Measurements from ENCODE around the gene ZNF124.
"Not testable (repeated sequence)": the region's sequence is repeated elsewhere in the genome, so short reads cannot be mapped to it uniquely, and the experiment has no call there.

The ZNF124 gene

DNA sequence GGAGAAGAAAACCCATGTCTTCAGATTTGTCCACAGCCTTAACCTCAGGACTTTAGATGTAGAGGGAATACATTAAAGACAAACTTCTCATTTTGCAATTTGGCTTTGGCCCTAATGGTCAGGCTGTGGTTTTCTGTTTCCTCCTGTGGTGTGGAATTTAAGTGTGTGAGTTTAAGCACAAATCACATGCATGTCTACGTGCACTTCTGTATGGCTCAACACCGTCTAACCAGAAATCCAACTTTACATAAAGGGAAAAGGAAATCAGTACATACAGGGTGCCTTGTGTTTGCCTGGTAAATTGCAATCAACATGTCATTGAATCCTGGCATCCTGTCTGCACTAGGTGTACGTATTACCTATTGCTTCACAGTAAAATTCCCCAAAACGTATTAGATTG, 1.2 kb upstream of the ZNF124 start:
- Histone ChIP-seq H3K27me3 (ENCODE audit: control insufficient read depth, insufficient read depth, low read length) (no peaks in the 10 kb centered on the region), H3K36me3 (ENCODE audit: control insufficient read depth, insufficient read depth, low read length) (no peaks in the 10 kb centered on the region), H3K4me3 (ENCODE audit: low read length) (no peak overlapping the region), H3K27ac (ENCODE audit: low read length) (no peak overlapping the region), H3K9me3 (ENCODE audit: control insufficient read depth, insufficient read depth, low read length) (no peaks in the 10 kb centered on the region), H3K4me1 (ENCODE audit: control insufficient read depth, insufficient read depth, low read length) (no peaks in the 10 kb centered on the region; the same call in 1 of the 2 replicates)
- no peak for DNase-seq (ENCODE audit: low read depth, low spot score)
- no CpG with 5 or more reads among the region's 4 CpGs for WGBS (ENCODE audit: insufficient coverage, insufficient read length)

DNA sequence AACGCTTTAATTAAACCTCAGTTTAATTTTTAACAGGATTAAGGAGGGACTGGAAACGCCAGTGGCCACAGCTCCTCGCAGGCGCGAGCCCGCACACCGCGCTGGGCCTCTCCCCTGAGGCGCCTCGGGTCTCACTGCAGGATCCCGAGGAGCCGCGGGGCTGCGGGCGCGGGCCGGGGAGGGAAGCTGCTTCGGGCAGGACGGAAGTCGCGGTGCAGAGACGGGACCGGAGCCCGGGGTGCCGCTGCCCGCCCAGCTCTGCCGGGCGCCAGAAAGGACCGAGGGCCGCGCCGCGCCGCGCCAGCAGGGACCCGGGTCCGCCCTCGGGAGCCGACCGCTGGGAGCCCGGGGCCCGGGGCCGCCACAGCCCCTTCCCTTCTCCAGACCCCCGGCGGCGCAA, 377 bp downstream of the ZNF124 start:
- H3K27ac ChIP-seq (ENCODE audit: low read length); H3K9me3 ChIP-seq (ENCODE audit: control insufficient read depth, insufficient read depth, low read length); H3K4me1 ChIP-seq (ENCODE audit: control insufficient read depth, insufficient read depth, low read length); H3K27me3 ChIP-seq (ENCODE audit: control insufficient read depth, insufficient read depth, low read length); H3K4me3 ChIP-seq (ENCODE audit: low read length); DNase-seq (ENCODE audit: low read depth, low spot score); H3K36me3 ChIP-seq (ENCODE audit: control insufficient read depth, insufficient read depth, low read length): not testable (repeated sequence)
- WGBS (ENCODE audit: insufficient coverage, insufficient read length), result no CpG with 5 or more reads among the region's 46 CpGs

DNA sequence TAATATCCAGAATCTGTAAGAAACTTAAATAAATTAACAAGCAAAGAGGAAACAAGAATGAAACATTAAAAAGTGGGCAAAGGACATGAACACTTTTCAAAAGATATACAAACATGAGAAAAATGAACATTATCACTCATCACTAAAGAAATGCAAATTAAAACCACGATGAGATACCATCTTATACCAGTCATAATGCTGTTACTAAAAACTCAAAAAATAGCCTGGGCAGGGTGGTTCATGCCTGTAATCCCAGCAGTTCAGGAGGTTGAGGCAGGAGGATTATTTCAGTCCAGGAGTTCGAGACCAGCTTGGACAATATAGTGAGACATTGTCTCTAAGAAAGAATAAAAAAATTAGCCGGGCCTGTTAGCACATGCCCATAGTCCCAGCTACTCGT, 6.1 kb downstream of the ZNF124 start:
- H3K36me3 ChIP-seq (ENCODE audit: control insufficient read depth, insufficient read depth, low read length), result no peaks in the 10 kb centered on the region
- no peak overlapping the region for H3K4me3 ChIP-seq (ENCODE audit: low read length)
- DNase-seq (ENCODE audit: low read depth, low spot score), result no peak
- no peak overlapping the region for H3K27ac ChIP-seq (ENCODE audit: low read length)
- H3K27me3 ChIP-seq (ENCODE audit: control insufficient read depth, insufficient read depth, low read length), result no peaks in the 10 kb centered on the region
- no peaks in the 10 kb centered on the region for H3K9me3 ChIP-seq (ENCODE audit: control insufficient read depth, insufficient read depth, low read length)
- no CpG with 5 or more reads among the region's 4 CpGs for WGBS (ENCODE audit: insufficient coverage, insufficient read length)
- no peaks in the 10 kb centered on the region; the same call in 1 of the 2 replicates for H3K4me1 ChIP-seq (ENCODE audit: control insufficient read depth, insufficient read depth, low read length)

DNA sequence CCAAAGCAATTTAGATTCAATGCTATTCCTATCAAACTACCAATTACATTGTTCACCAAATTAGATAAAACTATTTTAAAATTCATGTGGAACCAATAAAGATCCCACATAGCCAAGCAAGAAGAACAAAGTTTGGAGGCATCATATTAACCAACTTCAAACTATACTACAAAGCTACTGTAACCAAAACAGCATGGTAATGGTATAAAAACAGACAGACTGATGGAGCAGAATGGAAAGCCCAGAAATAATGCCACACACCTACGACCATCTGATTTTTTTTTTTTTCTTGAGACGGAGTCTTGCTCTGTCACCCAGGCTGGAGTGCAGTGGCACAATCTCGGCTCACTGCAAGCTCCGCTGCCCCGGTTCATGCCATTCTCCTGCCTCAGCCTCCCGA, 7.1 kb downstream of the ZNF124 start:
- H3K27me3 ChIP-seq (ENCODE audit: control insufficient read depth, insufficient read depth, low read length), result no peaks in the 10 kb centered on the region
- H3K4me1 ChIP-seq (ENCODE audit: control insufficient read depth, insufficient read depth, low read length), result no peaks in the 10 kb centered on the region; the same call in 1 of the 2 replicates
- DNase-seq (ENCODE audit: low read depth, low spot score), result no peak
- no peak overlapping the region for H3K27ac ChIP-seq (ENCODE audit: low read length)
- WGBS (ENCODE audit: insufficient coverage, insufficient read length), result no CpG with 5 or more reads among the region's 6 CpGs
- no peaks in the 10 kb centered on the region for H3K9me3 ChIP-seq (ENCODE audit: control insufficient read depth, insufficient read depth, low read length)
- H3K36me3 ChIP-seq (ENCODE audit: control insufficient read depth, insufficient read depth, low read length), result no peaks in the 10 kb centered on the region
- no peak overlapping the region for H3K4me3 ChIP-seq (ENCODE audit: low read length)

DNA sequence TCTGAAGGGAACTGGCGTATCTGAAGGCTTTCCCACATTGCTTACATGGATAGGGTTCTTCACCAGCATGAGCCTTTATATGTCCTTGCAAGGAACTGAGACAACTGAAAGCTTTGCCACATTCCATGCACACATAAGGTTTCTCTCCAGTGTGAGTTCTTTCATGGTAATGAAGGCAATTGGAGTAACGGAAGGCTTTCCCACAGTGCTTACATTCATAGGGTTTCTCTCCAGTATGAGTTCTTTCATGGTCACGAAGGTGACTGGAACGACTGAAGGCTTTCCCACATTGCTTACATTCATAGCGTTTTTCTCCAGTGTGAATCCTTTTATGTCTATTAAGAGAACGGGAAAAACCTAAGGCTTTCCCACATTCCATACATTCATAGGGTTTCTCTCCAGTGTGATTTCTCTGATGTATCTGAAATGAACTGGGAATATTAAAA, 15.0 kb downstream of the ZNF124 start:
- peaks cover 7% of the 10 kb centered on the region for H3K9me3 ChIP-seq (ENCODE audit: control insufficient read depth, insufficient read depth, low read length)
- H3K4me3 ChIP-seq (ENCODE audit: low read length), result no peak overlapping the region
- no peak for DNase-seq (ENCODE audit: low read depth, low spot score)

DNA sequence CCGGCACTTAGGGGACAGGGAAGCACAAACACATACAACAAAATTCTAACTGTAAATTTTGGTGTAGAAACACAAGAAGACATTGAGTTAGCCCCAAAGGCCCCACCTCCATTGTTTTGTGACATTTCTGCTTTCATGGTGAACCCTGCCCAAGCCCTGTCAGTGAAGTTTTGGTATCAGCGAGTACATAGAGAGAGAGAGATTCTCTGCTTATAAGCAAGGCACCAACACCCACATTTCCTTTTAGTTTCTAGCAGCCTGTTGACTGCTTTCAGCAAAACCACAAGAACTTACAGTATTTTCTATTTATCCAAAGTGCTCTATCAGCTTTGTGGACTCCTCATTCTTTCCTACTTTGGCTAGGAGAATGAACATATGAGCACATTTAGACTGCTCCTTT, 24.0 kb downstream of the ZNF124 start:
- Histone ChIP-seq H3K27me3 (ENCODE audit: control insufficient read depth, insufficient read depth, low read length) (no peaks in the 10 kb centered on the region), H3K4me1 (ENCODE audit: control insufficient read depth, insufficient read depth, low read length) (no peaks in the 10 kb centered on the region; the same call in 1 of the 2 replicates), H3K4me3 (ENCODE audit: low read length) (no peak overlapping the region), H3K36me3 (ENCODE audit: control insufficient read depth, insufficient read depth, low read length) (peaks cover 5% of the 10 kb centered on the region; the same call in 1 of the 2 replicates), H3K9me3 (ENCODE audit: control insufficient read depth, insufficient read depth, low read length) (no peaks in the 10 kb centered on the region), H3K27ac (ENCODE audit: low read length) (no peak overlapping the region)
- WGBS (ENCODE audit: insufficient coverage, insufficient read length), result no CpG with 5 or more reads among the region's 2 CpGs
- no peak for DNase-seq (ENCODE audit: low read depth, low spot score)

More for the DNA sequence above, 15.0 kb downstream of the ZNF124 start:
- Histone ChIP-seq H3K4me1 (ENCODE audit: control insufficient read depth, insufficient read depth, low read length) (no peaks in the 10 kb centered on the region), H3K27me3 (ENCODE audit: control insufficient read depth, insufficient read depth, low read length) (no peaks in the 10 kb centered on the region), H3K27ac (ENCODE audit: low read length) (no peak overlapping the region), H3K36me3 (ENCODE audit: control insufficient read depth, insufficient read depth, low read length) (peaks cover 18% of the 10 kb centered on the region)
- no CpG with 5 or more reads among the region's 6 CpGs for WGBS (ENCODE audit: insufficient coverage, insufficient read length)

DNA sequence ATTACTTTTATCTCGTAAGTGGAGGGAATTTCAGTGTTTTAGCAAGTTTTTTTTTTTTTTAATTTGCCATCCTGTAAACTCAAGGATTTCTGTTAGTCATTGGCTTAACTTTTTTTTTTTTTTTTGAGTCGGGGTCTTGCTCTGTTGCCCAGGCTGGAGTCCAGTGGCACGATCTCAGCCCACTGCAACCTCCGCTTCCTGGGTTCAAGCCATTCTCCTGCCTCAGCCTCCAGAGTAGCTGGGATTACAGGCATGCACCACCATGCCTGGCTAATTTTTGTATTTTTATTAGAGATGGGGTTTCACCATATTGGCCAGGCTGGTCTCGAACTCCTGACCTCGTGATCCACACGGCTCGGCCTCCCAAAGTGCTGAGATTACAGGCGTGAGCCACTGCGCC, 24.7 kb downstream of the ZNF124 start:
- DNase-seq (ENCODE audit: low read depth, low spot score); H3K27me3 ChIP-seq (ENCODE audit: control insufficient read depth, insufficient read depth, low read length); H3K27ac ChIP-seq (ENCODE audit: low read length); H3K4me1 ChIP-seq (ENCODE audit: control insufficient read depth, insufficient read depth, low read length); H3K36me3 ChIP-seq (ENCODE audit: control insufficient read depth, insufficient read depth, low read length); H3K4me3 ChIP-seq (ENCODE audit: low read length); H3K9me3 ChIP-seq (ENCODE audit: control insufficient read depth, insufficient read depth, low read length): not testable (repeated sequence)
- no CpG with 5 or more reads among the region's 10 CpGs for WGBS (ENCODE audit: insufficient coverage, insufficient read length)

DNA sequence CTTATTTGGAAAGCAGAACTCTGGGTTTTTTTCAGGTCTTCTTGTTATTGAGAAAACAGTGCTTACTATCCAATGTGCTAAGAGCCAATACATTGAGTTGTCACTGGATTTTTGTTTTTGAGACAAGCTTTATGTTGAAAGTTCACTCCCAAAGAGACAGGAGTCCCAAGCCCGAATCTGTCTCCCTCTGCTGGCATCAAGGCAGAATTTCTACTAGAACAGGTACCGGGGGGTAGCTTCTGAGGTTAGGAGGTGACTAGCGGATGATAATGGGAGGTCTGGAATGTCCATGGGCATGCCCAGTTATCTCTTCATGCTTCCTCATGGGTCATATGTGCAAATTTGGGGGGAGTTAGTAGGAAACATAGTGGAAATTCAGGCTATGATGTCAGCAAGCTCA, 25.1 kb downstream of the ZNF124 start:
- WGBS (ENCODE audit: insufficient coverage, insufficient read length), result no CpG with 5 or more reads among the region's 3 CpGs
- H3K9me3 ChIP-seq (ENCODE audit: control insufficient read depth, insufficient read depth, low read length), result no peaks in the 10 kb centered on the region
- no peaks in the 10 kb centered on the region for H3K27me3 ChIP-seq (ENCODE audit: control insufficient read depth, insufficient read depth, low read length)
- peaks cover 9% of the 10 kb centered on the region; the same call in 1 of the 2 replicates for H3K36me3 ChIP-seq (ENCODE audit: control insufficient read depth, insufficient read depth, low read length)
- no peak for DNase-seq (ENCODE audit: low read depth, low spot score)
- no peak overlapping the region for H3K4me3 ChIP-seq (ENCODE audit: low read length)
- H3K27ac ChIP-seq (ENCODE audit: low read length), result no peak overlapping the region
- no peaks in the 10 kb centered on the region; the same call in 1 of the 2 replicates for H3K4me1 ChIP-seq (ENCODE audit: control insufficient read depth, insufficient read depth, low read length)

DNA sequence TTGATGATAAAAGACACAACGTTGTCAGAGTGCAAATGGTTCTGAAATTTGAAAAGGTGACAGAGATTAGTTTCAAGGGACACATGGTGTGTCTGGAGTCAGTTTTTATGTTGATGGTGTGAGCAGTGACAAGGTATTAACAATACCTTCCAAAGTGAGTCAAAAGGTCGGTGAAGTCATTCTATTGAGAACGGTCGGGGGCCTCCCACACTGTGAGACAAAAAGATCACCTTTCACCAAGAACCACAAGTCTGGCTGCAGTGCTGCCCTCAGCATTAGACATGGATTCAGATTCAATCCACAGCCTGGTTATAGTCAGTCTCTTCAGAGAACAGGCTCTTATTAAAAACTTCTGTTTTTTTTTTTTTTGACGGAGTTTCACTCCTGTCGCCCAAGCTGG, 26.5 kb downstream of the ZNF124 start:
- no CpG with 5 or more reads among the region's 6 CpGs for WGBS (ENCODE audit: insufficient coverage, insufficient read length)
- no peak overlapping the region for H3K27ac ChIP-seq (ENCODE audit: low read length)
- no peaks in the 10 kb centered on the region for H3K9me3 ChIP-seq (ENCODE audit: control insufficient read depth, insufficient read depth, low read length)
- no peaks in the 10 kb centered on the region; the same call in 1 of the 2 replicates for H3K4me1 ChIP-seq (ENCODE audit: control insufficient read depth, insufficient read depth, low read length)
- no peak overlapping the region for H3K4me3 ChIP-seq (ENCODE audit: low read length)
- H3K36me3 ChIP-seq (ENCODE audit: control insufficient read depth, insufficient read depth, low read length), result peaks cover 9% of the 10 kb centered on the region; the same call in 1 of the 2 replicates
- H3K27me3 ChIP-seq (ENCODE audit: control insufficient read depth, insufficient read depth, low read length), result no peaks in the 10 kb centered on the region
- no peak for DNase-seq (ENCODE audit: low read depth, low spot score)

DNA sequence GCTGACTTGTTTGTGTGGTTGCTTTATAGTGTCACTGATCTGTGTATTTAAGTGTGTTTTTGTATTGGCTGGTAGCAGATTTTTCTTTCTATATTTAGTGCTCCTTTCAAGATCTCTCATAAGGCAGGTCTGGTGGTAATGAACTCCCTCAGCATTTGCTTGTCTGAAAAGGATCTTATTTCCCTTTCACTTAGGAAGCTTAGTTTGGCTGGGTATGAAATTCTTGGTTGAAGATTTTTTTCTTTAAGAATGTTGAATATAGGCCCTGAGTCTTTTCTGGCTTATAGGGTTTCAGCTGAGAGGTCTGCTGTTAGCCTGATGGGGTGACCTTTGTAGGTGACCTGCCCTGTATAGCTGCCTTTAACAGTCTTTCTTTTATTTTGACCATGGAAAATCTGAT, 32.3 kb downstream of the ZNF124 start:
- DNase-seq (ENCODE audit: low read depth, low spot score); H3K36me3 ChIP-seq (ENCODE audit: control insufficient read depth, insufficient read depth, low read length); H3K27ac ChIP-seq (ENCODE audit: low read length); H3K9me3 ChIP-seq (ENCODE audit: control insufficient read depth, insufficient read depth, low read length); H3K4me1 ChIP-seq (ENCODE audit: control insufficient read depth, insufficient read depth, low read length); H3K27me3 ChIP-seq (ENCODE audit: control insufficient read depth, insufficient read depth, low read length); H3K4me3 ChIP-seq (ENCODE audit: low read length): not testable (repeated sequence)

DNA sequence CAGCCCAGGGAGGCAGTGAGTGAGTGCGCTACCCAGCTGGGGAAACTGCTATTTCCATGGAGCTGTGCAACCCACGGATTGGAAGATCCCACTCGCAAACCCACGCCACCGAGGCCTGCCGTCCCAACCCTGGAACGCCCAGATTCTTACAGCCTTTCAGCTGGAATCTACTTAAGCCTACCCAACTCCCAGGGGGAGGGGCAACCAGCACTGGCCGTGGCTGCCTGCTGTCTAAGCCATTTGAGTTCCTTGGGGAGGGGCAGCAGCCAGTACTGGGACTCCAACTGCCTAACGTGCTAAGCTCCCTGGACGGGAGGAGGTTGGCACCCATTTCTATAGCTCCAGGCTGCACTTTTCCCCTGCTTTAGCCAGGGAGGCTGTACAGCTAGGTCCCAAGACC, 40.6 kb downstream of the ZNF124 start:
- H3K27me3 ChIP-seq (ENCODE audit: control insufficient read depth, insufficient read depth, low read length), result no peaks in the 10 kb centered on the region
- H3K9me3 ChIP-seq (ENCODE audit: control insufficient read depth, insufficient read depth, low read length), result no peaks in the 10 kb centered on the region; the same call in 1 of the 2 replicates
- H3K36me3 ChIP-seq (ENCODE audit: control insufficient read depth, insufficient read depth, low read length), result peaks cover 4% of the 10 kb centered on the region
- no peaks in the 10 kb centered on the region for H3K4me1 ChIP-seq (ENCODE audit: control insufficient read depth, insufficient read depth, low read length)
- whole genome bisulfite sequencing (ENCODE audit: insufficient coverage, insufficient read length), result no CpG with 5 or more reads among the region's 10 CpGs
- H3K4me3 ChIP-seq (ENCODE audit: low read length), result no peak overlapping the region
- H3K27ac ChIP-seq (ENCODE audit: low read length), result no peak overlapping the region
- no peak for DNase-seq (ENCODE audit: low read depth, low spot score)

Measured in iPS DF 6.9 (cell line).